Fibroblast of pulmonary artery (primary cell): ENCODE measurements around the gene NINL.
A peak's percentile ranks its signal among the peaks of the same experiment; 100 is the strongest.

ENCODE experiments used
- DNase-seq: peaks from one replicate; pipeline ENCODE4 v3.0.0-alpha.2; 2010; ENCODE audit warnings: low read depth
- H3K4me3 ChIP-seq: replicated peaks from 2 replicates; pipeline ENCODE4 v1.5.1; 2011; ENCODE audit warnings: low read depth, mild to moderate bottlenecking, control low read depth, low read length, moderate library complexity
- TF ChIP-seq, protein P1 (sequence below): IDR thresholded peaks from 2 replicates; pipeline ENCODE4 v1.5.1; 2011; ENCODE audit warnings: mild to moderate bottlenecking, control low read depth, low read length, inconsistent platforms; ENCODE audit errors: missing control alignments

NINL gene

DNA sequence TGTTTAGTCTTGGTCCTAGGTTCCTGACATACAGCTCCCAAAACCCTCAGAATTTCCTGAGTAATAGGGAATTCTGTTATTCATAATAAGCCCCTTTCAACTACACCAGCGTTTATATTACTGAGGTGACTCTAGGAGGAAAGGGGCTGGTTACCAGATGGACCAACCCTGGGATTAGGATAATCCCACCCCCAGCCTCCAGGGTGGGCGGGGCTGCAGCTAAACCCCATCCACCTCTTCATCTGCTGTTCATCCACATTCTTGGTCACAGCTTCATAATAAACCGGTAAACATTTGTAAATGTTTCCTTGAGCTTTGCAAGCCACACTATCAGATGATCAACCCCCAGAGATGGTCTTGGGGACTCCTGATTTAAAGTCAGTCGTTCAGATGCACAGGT is 38.3 kb downstream of the NINL start:
- H3K4me3 ChIP-seq: no peak overlapping the region
- no peak for DNase-seq
- TF ChIP-seq, protein P1, sequence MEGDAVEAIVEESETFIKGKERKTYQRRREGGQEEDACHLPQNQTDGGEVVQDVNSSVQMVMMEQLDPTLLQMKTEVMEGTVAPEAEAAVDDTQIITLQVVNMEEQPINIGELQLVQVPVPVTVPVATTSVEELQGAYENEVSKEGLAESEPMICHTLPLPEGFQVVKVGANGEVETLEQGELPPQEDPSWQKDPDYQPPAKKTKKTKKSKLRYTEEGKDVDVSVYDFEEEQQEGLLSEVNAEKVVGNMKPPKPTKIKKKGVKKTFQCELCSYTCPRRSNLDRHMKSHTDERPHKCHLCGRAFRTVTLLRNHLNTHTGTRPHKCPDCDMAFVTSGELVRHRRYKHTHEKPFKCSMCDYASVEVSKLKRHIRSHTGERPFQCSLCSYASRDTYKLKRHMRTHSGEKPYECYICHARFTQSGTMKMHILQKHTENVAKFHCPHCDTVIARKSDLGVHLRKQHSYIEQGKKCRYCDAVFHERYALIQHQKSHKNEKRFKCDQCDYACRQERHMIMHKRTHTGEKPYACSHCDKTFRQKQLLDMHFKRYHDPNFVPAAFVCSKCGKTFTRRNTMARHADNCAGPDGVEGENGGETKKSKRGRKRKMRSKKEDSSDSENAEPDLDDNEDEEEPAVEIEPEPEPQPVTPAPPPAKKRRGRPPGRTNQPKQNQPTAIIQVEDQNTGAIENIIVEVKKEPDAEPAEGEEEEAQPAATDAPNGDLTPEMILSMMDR: no peak

DNA sequence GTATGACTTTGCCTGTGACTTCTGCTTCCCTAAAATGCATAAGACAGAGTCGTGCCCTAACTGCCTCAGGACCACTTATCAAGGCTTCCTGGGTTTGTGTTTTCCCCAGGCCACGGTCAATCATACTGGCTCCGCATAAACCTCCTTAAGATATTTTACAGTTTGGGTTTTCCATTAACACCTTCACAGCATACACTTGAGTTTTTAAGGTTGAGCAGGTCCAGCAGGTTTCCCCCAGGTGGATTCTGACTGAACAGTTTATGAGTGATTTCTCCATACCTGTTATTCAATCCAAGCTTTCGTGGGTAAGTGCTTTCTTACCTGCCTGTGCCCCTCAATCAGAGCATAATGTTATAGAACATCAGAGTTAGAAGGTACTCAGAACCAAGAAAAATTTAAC is 39.3 kb downstream of the NINL start:
- DNase-seq: no peak
- no peak overlapping the region for H3K4me3 ChIP-seq
- TF ChIP-seq, protein P1: no peak

DNA sequence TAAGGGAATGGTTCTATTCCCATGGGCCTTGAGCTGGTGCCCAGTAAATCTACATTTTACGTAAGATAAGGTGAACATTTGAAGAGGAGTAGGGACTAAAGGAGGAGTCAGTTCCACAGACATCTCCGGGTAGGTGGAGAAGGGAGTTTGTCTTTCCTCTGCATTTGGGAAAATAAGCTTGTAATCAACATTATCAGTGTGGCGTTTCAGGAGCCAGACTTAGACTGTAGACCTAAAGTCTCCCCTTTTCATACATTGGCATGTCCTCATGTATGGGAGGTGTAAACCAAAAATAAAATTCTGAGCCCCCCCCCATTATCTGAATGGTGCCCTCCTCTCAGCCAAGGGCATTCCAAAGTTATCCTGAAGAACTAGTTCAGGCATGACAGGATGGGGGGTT is 40.2 kb downstream of the NINL start:
- no peak overlapping the region for H3K4me3 ChIP-seq
- no peak for DNase-seq
- TF ChIP-seq, protein P1: no peak

DNA sequence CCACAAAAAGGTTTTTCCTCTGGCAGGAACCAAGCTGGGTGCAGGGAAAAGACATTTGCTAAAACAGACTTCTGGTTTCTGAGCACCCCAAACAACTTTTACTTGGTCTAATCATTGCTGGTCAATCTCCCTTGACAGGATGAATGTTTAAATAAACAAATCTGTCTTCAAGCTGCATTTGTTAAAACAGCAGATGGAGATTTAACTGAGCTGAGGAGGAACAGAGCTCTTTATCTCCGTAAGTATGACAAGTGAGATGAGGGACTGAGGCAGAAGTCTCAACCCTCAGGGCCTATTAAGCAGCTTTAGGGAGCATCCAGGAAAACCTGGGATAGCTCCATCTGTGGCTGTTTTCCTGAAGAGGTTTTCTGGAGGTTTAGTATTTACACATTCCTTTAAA is 40.6 kb downstream of the NINL start:
- no peak overlapping the region for H3K4me3 ChIP-seq
- TF ChIP-seq, protein P1: no peak
- DNase-seq: no peak

DNA sequence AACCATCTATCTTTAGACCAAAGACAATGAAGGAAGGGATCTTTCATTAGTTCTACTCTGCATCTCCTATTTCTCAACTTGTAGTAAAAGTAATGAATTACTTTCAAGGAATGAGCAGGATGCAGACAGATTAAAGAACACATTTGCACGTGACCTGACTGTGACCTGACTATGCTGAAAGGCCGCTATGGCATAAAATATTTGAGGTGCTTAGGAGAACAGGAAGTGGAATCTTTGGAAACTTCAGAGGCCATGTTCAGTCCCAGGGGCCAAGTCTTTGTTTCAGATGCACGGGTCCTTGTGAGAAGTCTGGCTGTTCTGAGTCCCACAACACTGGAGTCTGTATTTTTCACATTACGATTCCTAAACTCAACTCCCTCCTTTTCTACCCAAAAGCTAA is 41.0 kb downstream of the NINL start:
- TF ChIP-seq, protein P1: no peak
- DNase-seq: peak; percentile 31
- H3K4me3 ChIP-seq: no peak overlapping the region

DNA sequence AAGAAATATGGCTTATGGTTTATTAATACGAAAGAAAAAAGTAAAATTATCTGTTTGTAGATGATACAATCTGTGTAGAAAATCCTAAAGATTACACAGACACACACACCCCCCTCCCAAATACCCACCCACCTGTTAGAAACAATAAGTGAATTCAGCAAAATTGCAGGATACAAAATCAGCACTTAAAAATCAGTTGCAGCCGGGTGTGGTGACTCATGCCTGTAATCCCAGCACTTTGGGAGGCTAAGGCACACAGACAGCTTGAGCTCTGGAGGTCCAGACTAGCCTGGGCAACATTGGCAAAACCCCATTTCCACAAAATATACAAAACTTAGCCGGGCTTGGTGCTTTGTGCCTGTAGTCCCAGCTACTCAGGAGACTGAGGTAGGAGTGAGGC is 42.3 kb downstream of the NINL start:
- H3K4me3 ChIP-seq: no peak overlapping the region
- TF ChIP-seq, protein P1: no peak
- DNase-seq: peak; percentile 45

DNA sequence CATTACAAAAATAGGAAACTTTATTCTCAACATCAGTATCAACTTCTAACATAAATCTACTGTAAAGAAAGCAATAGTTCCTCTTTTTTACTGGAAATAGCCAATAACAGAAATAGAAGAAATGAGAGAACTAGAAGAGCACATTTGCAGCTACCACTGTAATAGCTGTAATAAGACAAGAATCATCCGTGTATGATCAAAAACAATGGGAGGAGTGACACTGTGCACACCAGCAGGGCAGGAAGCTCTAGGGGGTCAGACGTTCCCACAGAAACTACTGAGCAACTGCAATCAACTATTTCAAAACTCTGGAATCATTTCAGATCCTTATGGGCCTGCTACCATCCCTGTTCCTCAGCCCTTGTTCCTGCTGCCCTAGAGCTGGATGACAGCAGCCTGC is 43.7 kb downstream of the NINL start:
- H3K4me3 ChIP-seq: no peak overlapping the region
- DNase-seq: peak; percentile 75
- TF ChIP-seq, protein P1: no peak
